ENCODE results near the gene GCKR.

The GCKR gene

GRCh38 chr2:27496357-27497287 lies at the start of gene GCKR:
Gene GCKR, plus strand, starts transcription at chr2:27496839. Its CDS starts 66 bp downstream, at chr2:27496905.
- DNase-seq (ENCODE audit: low read depth in 2 of 2): no peak

GRCh38 chr2:27448381-27448780 lies 48.3 kb upstream of the GCKR start:
- no peak for DNase-seq (ENCODE audit: low read depth in 2 of 2)

- no peak for DNase-seq (ENCODE audit: low read depth in 2 of 2)
Observed at GRCh38 chr2:27451095-27451494, 45.5 kb upstream of the GCKR start.

DNA sequence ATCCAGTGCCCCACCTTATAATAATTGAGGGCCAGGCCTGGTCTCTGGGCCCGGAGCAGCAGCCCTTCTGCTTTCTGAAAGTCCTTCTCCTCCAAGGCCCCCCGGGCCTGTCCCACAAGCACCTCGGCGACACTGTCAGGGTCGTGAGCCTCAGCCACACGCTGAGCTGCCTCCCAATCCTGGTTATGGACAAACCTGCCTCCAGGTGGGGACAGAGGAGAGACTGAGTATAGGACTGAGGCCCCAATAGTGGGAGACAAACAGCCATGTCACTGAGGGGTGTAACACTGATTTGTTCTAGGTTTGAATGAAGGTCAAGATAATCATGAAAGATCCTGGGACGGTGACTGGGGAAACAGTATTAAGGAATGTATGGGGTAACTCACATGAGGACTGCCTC lies 42.7 kb upstream of the GCKR start:
- no peak for DNase-seq (ENCODE audit: low read depth in 2 of 2)

DNA sequence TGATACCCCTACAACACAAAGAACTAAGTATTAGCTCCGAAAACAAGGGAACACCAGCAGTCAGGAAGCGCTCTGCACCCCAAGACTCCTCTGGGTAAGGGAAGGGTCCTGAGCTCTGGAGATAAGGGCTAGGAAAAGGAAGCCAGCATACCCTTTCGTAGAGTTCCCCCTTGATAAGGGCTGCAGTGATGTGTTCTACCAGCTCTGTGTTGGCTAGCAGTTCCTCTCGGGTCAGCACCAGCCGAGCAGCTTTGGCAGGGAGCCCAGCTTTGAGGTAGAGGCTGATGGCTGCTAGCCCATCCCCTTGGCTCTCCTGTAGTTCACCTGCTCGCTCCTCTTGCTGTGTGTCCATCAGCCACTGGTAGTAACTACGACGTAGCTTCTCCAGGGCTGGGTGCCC lies 35.5 kb upstream of the GCKR start:
- DNase-seq (ENCODE audit: low read depth in 2 of 2): no peak

GRCh38 chr2:27464443-27464842 lies 32.2 kb upstream of the GCKR start:
- DNase-seq (ENCODE audit: low read depth in 2 of 2): no peak

- DNase-seq (ENCODE audit: low read depth in 2 of 2): no peak
Observed at GRCh38 chr2:27471961-27472360, 24.7 kb upstream of the GCKR start.

- DNase-seq (ENCODE audit: low read depth in 2 of 2): no peak
Observed at GRCh38 chr2:27485496-27485895, 11.1 kb upstream of the GCKR start.

DNA sequence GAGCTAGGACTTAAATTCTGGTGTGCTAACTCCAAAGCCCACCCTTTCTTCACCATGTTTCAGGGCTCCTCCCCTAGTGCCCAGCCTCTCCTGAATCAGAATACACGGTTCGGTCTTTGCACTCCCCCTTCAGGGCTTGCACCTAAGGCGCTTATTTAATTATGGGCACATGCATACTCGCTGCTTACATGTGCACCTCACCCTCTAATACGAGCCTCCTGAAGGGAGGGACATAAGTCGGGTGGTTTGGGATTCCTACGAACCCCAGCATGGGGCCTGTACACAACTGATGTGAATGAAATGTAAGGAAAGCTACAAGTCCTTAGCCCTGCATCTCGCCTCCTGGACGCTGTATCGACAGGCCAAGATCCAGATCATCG lies 7.5 kb upstream of the GCKR start:
- no peak for DNase-seq (ENCODE audit: low read depth in 2 of 2)

DNA sequence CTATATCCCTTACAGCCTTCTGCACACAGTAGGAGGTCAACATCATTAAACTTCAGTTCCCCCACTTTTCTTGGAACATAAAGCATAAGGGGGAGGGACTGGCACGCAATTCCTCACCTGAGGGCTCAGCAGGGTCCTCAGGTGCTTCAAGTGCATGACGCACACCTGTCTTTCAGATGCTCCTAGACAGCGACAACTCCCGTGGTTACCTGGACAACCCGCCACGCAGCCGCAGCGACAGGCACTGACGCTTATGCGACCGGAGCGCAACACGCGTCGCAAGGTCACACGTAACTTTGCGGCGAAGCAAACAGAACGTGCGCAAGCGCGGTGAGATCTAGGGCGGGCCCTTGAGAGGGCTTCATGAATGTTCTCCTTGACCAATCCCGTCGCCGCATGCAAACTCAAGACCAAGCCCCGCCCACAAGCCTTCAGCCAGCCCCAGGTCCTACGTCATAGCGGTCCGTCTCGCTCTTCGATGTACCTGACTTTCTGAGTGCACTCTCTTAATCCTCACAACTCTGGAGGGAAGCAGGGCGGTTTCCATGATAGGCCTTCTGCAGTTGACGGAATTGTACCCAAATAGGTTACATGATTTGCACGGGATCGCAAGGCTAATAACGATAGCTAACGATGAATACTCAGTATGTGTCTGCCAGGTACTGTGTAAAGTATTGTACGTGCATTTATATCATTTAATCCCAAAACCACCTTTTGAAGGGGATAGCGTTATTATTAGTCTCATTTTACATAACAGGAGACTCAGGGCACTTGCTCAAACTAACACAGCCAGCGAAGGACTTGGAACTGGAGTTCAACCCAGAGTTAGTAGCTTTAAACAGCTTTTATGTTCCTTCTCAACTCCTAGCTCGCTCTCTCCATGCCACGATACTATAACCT lies 6.9 kb upstream of the GCKR start, which contains the start of gene IFT172:
Gene IFT172 (minus strand): TSS at position 246 of the 900 bp plus-strand sequence. CDS start 90 bp downstream, at position 156.
- DNase-seq (ENCODE audit: low read depth in 2 of 2): peak; percentile 98 to 99

GRCh38 chr2:27492557-27492956 lies 4.1 kb upstream of the GCKR start:
- DNase-seq (ENCODE audit: low read depth in 2 of 2): no peak

DNA sequence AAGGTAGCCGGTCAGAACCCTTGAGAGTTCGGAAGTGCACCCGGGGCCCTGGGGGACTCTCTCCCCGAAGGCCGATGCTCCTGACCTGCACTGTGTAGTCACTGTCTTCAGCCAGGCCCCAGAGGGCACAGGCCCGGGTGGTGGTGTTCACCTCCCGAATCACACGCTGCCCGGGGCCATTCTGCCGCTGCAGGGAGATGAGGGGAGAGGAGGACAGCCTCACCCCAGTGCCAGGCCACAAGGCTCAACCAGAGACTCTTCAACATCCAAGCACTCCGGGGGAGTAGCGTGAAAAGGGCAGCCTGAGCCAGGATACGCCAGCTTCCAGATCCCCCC lies 2.7 kb upstream of the GCKR start:
- no peak for DNase-seq (ENCODE audit: low read depth in 2 of 2)

- no peak for DNase-seq (ENCODE audit: low read depth in 2 of 2)
Observed at GRCh38 chr2:27494284-27494943, 2.2 kb upstream of the GCKR start.

GRCh38 chr2:27494944-27495554 lies 1.6 kb upstream of the GCKR start, which contains the start of gene FNDC4:
Gene FNDC4, minus strand, starts transcription at chr2:27495200. Its CDS starts 521 bp downstream, at chr2:27494679.
- DNase-seq (ENCODE audit: low read depth in 2 of 2): peak in 1 of 2 donors; percentile 7

DNA sequence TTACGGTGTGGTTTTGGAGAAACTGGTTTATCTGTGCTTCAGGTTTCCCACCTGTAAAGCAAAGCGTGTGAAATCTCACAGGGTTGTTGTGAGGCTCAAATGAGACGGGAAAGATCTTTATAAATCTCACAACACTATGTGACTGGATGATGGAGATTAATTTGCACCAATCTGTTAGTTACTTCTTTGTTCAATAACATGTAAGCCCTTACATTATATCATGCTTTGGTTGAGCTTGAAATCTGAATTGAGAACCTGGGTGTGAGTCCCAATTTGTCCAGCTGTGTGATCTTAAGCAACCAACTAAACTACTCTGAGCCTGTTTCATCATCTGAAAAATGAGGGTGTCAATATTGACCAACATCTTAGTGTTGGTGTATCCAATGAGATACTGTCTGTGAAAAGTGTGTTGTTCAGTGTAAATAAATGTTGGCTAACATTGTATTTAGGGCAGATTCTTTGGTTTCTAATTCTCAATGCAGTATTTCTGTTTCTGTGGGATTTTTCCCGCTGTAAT lies 741 bp upstream of the GCKR start:
- DNase-seq (ENCODE audit: low read depth in 2 of 2): no peak

DNA sequence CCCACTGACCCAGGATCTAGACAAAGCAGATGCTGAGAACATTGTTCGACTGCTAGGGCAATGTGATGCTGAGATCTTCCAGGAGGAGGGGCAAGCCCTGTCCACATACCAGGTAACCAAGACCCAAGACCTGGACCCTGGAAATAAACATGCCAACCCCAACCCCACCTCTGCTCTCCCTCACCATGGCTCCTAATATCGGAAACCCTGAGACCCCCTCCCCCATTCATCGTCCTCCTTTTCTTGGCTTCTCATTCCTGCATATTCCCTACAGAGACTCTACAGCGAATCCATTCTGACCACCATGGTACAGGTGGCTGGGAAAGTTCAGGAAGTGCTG lies 619 bp downstream of the GCKR start:
- DNase-seq (ENCODE audit: low read depth in 2 of 2): no peak

GRCh38 chr2:27498975-27499374 lies 2.3 kb downstream of the GCKR start:
- DNase-seq (ENCODE audit: low read depth in 2 of 2): no peak

GRCh38 chr2:27501042-27501441 lies 4.4 kb downstream of the GCKR start:
- no peak for DNase-seq (ENCODE audit: low read depth in 2 of 2)

GRCh38 chr2:27502142-27502541 lies 5.5 kb downstream of the GCKR start:
- DNase-seq (ENCODE audit: low read depth in 2 of 2): no peak

DNA sequence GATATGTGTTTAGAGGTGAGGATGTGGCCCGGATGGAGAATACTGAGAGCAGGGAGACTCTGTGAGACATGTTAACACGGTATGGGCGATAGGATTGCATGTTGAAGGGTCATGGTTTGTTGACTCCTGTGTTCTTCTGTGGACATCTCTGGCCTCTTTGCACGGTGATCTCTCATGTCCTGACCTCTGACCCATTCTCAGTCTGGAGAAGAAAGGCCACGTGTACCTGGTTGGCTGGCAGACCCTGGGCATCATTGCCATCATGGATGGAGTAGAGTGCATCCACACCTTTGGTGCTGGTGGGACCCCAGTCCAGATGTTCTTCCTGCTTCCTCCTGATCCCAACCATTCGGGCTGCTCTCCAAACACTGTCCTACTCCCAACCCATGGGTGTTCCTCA lies 9.9 kb downstream of the GCKR start:
- DNase-seq (ENCODE audit: low read depth in 2 of 2): no peak

- DNase-seq (ENCODE audit: low read depth in 2 of 2): no peak
Observed at GRCh38 chr2:27507293-27507692, 10.7 kb downstream of the GCKR start.
